Coronary artery (tissue), 2 donors: Measurements from ENCODE around the gene FOXK1.

Source experiments
- DNase-seq: peaks from one replicate; pipeline ENCODE4 v3.0.0-alpha.2; 2017; ENCODE audit warnings: low spot score
- H3K27ac ChIP-seq, 2 donors: fragments of 200-600 bp; sonication (generic); one replicate each; pipeline ENCODE4 v1.5.1; 2016 to 2019
- H3K4me3 ChIP-seq: fragments of 200-600 bp; sonication (generic); 2 replicates; pipeline ENCODE4 v1.5.1; 2016; ENCODE audit warnings: mild to moderate bottlenecking, moderate library complexity
- CTCF ChIP-seq: fragments of 200-600 bp; sonication (generic); IDR thresholded peaks from one replicate; pipeline ENCODE4 v1.5.1; 2019; ENCODE audit warnings: antibody characterized with exemption

The FOXK1 gene

DNA sequence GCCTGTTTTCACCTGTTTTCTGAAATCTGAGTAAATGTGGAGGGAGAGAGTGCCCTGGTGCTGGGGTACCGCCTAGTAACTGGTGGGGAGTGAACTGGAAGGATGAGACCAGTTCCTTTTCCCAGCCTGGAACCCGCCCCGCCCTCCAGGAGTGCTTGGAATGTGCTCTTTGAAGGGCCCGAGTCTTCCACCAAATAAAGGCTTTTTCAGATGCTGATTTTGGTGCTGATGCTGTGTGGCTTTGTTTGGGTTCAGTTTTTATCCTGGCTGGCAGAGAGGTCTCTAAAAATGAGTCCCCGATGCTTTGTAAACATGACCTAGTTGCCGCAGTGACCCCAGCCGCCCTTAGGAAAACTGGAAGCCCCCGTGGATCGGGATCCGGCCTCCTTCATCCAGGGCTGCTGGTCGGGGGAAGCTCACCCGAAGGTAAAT lies 25.9 kb downstream of the FOXK1 start:
- no peak overlapping the region for H3K4me3 ChIP-seq
- DNase-seq = no peak
- no peak for TF ChIP-seq CTCF
- peak overlapping the region in 1 of 2 donors; percentile 56 for H3K27ac ChIP-seq

GRCh38 chr7:4709187-4709586 lies 27.1 kb downstream of the FOXK1 start:
- H3K27ac ChIP-seq = no peak overlapping the region
- TF ChIP-seq CTCF = no peak

DNA sequence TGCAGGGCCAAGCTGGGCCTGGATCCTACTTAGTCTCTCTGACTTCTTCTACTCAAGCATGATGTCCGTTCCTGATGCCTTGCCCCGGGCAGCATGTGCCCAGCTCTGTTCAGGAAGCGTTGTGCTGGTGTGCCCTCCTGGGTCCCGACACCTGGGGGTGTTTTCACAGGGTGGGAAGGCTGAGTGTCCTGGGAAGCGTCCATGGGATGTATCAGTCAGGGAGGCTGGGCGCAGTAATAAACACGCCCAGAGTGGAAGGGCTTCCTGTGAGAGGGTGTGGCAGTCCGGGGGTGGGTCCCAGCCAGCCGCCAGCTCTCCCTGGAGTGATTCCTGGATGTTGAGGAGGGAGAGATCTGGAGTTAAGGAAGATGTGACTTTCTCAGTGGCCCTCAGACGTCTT lies 29.0 kb downstream of the FOXK1 start:
- no peak for DNase-seq
- Histone ChIP-seq H3K4me3 (no peak overlapping the region), H3K27ac (peak overlapping the region in 1 of 2 donors; percentile 10)
- no peak for TF ChIP-seq CTCF

More at GRCh38 chr7:4709187-4709586, 27.1 kb downstream of the FOXK1 start:
- no peak for DNase-seq
- H3K4me3 ChIP-seq = no peak overlapping the region

GRCh38 chr7:4711634-4712033 lies 29.5 kb downstream of the FOXK1 start:
- H3K4me3 ChIP-seq = no peak overlapping the region
- peak overlapping the region in 1 of 2 donors; percentile 10 for H3K27ac ChIP-seq
- TF ChIP-seq CTCF = no peak
- DNase-seq = no peak

DNA sequence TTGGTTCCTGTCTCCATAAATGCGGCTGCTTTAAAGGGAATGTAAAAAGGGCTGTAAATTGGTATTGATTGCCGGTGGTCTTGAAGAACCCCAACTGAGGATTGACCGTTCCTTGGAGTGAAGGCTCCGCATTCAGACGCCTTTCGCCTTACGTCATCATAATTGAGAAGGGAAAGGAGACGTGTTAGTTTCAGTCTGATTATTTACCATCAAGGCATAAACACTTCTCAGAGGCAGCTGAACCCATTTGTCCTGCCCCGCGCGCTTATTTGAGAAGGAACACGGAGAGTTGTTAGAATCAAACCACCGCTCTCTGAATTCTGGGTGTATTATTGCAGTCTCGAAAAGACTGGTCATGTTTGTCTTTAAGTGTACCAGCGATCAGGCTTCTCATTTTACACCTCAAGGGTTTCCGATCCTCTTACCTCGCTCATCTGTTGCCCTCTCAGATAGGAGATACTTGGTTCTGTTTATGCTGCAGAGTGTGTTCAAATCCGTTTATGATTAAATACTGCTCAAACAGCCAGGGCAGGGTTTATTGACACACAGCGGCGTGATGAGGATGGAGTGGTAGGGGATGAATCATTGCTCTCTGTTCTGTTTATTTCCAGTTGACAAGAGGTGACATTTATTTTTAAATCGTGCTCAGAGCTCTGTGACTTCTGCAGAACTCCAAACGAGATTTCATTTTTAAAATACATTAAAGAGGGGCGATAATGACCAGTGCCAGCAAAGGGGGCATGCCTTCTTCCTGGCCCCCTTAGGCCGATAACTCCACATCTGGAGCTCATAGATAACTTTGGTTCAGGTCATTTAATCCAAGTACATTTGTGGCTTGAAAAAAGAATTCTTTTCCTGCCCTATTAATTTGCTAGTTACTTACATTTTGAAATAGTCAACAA lies 30.4 kb downstream of the FOXK1 start:
- no peak for TF ChIP-seq CTCF
- Histone ChIP-seq H3K27ac (peak overlapping the region in 1 of 2 donors; percentile 31), H3K4me3 (no peak overlapping the region)
- DNase-seq = no peak

DNA sequence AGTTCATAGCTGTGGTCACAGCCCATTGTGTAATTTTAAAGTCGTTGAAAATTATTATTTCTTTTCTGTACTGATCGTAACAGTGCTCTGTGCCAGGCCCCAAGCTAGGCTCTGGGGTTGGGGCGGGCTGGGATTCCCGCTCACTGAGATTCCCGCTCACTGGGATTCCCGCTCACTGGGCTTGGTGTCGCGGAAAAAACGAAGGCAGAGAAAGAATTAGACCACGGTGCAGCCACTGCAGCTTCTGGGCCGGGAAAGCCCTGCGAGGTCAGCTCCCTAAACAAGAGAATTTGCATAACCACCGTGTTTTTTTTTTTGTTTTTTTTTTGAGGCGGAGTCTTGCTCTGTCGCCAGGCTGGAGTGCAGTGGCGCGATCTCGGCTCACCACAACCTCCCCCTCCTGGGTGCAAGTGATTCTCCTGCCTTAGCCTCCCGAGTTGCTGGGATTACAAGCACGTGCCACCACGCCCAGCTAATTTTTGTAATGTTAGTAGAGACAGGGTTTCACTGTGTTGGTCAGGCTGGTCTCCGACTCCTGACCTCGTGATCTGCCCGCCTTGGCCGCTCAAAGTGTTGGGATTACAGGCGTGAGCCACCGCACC lies 31.2 kb downstream of the FOXK1 start:
- H3K4me3 ChIP-seq = no peak overlapping the region
- no peak for TF ChIP-seq CTCF
- DNase-seq = no peak
- H3K27ac ChIP-seq = peak overlapping the region in 1 of 2 donors; percentile 31
